ENCODE measurements around the gene CFAP126. TPM values are rescaled to one million over a fixed set of nuclear protein-coding genes. Genes with fewer than 3 reads are reported as not detected.
"Not testable (repeated sequence)": the region's sequence is repeated elsewhere in the genome, so short reads cannot be mapped to it uniquely, and the experiment has no call there.

CFAP126 gene
- polyA plus RNA-seq, 12 donors = 0.73 to 1.5 (median 1.3) TPM; not detected in 6

DNA sequence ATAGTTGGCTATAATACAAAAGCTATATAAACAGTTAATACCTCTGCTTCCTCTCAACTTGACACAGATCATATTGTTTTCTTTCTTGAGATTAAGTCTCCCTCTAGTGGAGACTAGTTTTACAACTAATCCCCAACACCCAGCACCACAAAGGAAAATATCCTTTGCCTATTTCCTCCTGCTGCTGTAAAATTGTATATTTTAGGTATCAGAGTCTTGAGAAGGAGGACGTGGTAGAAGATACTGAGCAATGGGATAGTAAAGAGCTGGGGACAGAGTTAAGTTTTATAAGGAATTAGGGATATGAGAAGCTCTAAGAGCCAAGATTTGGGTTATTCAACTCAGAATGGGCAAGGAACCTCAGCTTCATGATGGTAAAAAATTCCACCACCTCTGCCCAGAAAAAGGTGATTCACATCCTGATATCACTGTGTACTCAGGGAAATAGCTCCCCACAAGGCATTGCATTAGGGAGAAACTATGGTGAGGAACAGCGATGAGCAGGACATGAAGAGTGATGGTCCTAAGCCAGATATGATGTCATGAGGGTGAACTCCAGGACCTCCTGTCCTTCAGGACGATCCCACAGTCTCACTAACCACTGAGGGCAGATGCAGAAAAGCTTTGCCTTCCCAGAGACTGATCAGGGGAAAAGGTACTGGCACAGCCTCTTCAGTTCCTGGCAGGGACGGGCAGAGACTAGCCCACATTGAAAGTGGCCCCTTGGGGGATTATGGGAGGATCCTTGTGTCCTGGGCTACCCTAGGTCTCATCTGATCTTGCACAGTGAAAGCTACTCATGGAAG is 14.7 kb upstream of the CFAP126 start:
- peak; percentile 57 for DNase-seq

DNA sequence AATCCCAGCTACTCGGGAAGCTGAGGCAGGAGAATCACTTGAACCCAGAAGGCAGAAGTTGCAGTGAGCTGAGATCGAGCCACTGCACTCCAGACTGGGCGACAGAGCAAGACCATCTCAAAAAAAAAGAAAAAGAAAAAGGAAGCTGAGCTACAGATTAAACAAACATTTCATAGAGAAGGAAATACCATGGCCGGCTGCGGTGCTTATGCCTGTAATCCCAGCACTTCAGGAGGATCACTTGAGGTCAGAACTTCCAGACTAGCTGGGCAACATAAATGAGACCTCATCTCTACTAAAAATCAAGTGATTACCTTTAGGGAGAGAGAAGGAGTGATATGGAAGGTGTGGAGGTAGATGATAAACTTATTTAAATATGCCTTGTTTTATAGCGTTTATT is 14.0 kb upstream of the CFAP126 start:
- DNase-seq = no peak

DNA sequence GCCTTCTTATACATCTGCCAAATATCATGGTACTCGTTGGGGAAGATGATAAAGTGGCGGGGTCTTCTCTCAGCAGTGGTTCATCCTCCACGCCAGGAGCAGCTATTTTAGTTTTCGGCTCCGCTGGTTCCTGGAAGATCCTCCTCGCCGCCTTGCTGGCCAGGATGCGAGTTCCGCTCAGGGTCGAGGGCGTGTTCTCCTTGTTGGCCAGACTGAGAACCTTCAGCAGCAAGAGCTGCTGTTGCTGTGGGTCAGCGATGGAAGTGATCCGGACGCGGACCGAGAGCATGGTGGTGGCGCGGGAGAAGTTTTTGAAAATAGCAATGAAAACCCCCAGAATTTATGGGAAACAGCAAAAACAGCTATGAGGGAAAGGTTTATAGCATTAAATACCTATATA is 11.4 kb upstream of the CFAP126 start:
- DNase-seq = no peak

DNA sequence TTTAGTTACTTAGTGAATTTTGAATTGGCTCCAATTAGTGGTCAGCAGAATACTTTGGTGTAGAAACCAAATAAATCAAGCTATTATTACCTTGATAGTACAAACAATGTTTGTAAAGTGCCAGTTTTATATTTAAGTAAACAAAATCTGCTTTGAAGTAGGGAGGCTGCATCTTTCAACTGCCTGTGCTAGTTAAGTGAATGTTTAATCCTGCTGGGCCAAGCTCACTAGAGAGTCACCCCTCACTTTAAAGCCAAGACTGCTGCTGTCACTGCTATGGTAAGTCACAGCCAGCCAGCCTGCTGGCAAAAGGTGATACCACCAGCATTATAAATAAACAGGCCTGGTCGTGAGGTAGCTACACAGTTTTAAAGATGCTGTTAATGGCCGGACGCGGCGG is 10.3 kb upstream of the CFAP126 start:
- DNase-seq = no peak

DNA sequence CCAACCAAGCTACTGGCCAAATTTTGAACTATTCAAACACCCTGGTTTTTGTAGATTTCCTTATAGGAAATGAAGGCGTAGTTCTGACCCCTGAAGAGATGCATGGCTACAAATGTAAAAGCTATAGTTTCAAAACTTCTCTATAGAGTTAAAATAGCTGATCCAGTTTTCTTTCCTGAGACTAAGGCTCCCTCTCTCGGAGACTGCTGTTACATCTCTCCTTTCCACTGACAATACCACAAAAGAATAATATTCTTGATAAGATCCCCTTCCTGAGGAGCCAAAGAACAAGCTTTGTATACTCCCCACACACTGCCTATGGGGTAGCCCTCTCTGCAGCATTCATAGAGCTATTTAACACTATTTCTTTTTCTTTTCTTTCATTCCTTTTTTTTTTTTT is 6.7 kb upstream of the CFAP126 start:
- no peak for DNase-seq

DNA sequence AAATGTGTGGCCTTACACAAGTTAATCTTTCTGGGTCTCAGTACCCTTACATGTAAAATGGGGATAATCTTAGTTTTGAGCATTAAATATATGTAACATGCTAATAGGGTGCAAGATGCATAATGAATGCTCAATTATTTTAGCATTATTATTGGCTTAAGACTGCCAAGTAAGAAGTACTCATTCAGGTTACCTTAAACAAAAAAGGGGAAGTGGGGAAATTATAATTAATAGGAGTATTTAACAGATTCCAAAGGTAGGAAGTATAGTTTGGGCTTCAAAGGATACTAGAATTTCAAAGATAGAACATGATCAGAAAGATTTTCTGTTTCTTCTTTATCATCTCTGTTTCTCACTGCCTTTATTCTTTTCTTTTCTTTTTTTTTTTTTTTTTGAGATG is 5.8 kb upstream of the CFAP126 start:
- DNase-seq = no peak

DNA sequence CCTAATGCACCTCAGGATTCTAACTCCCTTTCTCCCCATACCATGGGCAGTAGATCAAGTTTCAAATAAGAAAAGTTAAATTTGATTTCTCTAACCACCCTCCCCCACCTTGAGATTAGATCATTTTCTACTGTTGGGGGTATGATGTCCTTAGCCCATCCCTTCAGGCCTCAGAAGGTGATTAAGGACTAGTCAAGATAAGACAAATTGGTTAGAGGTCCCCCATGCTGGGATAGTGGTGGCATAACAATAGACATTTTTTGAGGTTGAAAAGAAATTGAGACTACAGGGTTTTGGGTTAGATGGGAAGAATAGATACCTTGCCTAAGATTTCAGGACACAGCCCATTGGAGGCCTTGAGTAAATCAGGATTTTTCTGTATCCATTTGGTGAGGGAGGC is 2.5 kb downstream of the CFAP126 start:
- DNase-seq = no peak

DNA sequence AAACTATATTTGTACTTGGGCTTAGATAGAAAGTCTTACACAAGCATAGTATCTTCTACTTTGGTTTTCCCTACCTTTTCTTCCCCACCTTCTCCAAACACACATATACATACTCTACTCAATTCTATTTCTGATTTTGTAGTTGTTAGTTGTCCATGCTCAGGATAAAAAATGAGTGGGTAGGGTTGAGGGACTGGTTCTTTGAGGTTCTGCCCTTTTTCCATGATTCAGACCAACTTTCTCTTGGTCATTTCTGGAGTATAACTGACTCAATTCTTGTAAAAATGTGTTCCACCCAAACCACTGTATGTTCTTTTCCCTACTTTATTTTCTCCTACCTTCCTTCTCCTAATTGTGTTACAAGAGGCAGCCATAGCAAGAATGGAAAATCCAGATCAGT is 3.3 kb downstream of the CFAP126 start:
- no peak for DNase-seq

DNA sequence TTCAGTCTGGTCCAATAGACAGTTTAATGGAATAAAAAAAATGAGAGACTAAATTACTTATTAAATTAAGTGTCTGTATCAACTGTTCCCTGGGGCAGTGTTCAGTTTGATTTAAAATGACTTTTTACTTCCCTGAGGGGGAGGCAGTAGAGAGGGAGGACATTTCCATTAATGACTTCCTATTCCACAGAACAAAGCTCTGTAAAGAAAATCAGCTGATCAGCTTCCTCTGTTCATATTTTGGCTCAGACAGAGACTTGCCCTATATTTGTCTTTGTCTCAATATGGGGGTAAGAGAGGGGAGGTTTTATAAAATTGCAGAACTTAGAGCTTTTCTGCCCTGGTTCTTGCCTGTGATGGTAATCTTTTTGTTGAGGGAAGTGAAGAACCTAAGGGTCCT is 8.4 kb downstream of the CFAP126 start:
- no peak for DNase-seq

DNA sequence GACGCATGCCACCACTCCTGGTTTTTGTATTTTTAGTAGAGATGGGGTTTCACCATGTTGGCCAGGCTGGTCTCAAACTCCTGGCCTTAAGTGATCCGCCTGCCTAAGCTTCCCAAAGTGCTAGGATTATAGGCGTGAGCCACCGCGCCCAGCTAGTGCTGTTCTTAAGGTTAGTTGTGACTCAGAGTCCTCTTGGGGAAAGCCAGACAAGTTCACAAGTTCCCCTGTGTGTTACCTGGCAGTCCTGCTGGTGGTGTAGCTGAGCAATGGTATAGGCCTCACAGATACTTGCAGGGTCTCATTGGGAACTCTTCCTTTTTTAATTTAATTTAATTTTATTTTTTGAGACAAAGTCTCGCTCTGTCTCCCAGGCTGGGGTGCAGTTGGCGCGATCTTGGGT is 10.6 kb downstream of the CFAP126 start:
- no peak for DNase-seq

DNA sequence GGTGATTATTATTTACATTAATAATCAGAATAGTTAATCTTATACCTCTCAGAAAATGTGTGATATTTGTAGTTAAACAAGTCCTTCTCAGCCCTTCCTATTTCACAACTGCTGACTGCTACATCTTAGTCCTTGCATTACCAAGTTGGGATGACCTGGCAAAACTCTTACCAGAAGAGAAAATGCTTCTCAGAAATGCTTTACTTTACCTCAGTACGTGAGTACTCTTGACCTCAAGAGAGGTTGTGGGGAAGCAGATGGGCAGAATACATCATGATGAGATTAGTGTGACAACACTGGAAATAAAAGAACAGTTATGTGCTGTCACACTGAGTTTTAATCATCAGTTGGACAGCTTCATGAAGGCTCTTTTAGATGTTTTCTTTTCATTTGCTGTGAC is 16.2 kb downstream of the CFAP126 start:
- DNase-seq = no peak

DNA sequence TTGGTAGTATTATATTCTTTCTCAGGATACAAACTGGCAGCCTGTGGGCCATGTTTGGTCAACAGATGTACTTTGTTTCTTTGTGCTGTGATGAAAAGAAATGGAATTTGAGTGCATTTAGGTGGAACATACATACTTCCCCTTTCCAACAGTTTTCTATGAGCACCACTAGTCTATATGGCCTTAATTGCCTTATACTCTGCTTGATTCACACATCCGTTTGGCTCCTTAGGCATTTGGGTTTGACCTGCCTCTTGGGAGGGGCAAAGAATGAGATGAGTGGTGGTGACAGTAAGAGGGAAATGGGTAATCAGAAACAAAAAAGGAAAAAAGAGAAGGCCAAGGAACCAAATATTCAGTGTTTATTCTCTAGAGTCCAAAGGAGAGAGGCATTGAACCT is 17.0 kb downstream of the CFAP126 start:
- no peak for DNase-seq

DNA sequence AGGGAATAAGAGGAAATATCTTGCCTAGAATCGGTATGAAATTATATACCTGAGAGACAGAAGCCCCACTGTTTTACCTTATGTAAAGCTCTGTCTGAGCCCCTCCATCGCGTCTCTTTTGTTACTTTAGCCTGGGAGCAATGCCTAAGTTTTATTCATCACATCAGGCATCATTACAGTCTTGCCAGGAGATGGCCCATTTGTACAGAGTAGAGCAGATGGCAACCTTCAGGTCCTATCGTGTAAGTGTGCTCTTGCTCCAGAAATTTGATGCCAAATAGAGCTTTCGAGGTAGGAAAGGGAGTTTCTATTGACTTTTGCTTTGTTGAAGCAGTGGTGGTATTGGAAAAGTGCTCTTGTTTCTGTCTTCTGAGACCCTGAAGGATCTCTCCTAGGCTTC is 24.9 kb downstream of the CFAP126 start:
- DNase-seq = no peak

DNA sequence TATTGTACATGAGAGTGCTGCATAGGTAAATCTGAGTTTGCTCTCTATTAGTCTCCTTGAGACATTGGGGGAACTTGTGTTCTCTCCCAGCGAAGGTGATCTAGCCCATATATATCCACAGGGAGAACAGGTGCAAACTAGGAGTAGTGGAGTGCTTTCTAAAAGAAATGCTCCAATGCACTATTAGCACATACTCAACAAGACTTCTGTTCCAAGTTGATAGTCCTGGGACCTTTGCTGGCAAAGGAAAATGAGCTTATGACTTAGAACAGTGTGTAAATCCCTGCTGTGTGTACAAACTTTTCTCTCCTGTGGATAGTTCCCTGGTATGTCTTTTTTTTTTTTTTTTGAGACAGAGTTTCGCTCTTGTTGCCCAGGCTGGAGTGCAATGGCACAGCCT is 25.5 kb downstream of the CFAP126 start:
- DNase-seq = no peak

DNA sequence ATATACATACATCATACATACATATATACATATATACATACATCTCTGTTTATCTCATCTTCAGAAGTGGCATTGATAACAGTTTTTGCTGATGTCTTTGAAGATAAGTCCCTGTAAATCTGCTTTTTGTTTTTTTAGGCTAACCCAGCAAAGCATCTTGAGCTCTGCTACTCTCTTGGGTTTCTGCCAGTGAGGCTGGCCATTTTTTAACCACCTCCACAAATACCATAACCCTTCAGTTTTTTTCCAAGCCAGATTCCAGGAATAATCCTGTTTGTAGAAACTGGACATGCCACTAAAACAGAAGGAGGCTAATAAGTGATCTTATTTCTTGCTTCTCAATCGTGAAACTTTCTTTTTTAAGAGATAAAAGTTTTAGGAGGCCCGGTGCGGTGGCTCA is 31.9 kb downstream of the CFAP126 start:
- no peak for DNase-seq

DNA sequence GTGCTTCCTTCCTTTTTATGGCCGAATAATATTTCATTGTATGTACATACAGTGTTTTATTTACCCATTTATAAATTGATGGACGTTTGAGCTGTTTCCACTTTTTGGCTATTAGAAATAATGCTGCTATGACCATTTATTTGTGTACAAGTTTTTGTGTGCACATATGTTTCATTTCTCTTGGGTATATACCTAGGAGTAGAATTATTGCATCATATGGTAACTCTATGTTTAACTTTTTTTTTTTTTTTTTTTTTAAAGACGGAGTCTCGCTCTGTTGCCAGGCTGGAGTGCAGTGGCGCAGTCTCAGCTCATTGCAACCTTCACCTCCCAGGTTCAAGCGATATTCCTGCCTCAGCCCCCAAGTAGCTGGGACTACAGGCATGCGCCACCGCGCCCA is 34.5 kb downstream of the CFAP126 start:
- no peak for DNase-seq

DNA sequence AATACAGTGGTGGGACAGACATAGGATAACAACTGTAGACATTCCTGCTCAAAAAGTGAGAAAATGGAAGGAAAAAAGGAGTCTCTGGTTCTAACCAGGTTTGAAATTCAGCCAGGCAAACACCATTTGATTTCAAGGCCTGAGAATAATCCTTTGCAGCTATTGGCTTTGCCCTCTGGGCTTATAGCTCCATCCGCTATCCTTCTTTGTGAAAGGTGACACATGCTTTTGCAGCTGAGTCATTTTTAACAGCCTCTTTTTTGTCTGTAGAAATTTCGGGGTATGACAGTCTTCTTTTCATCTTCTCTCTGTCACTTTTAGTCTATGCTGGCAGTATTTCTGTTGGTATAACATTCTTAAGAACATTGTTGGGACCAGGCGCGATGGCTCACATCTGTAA is 37.3 kb downstream of the CFAP126 start:
- DNase-seq = no peak

DNA sequence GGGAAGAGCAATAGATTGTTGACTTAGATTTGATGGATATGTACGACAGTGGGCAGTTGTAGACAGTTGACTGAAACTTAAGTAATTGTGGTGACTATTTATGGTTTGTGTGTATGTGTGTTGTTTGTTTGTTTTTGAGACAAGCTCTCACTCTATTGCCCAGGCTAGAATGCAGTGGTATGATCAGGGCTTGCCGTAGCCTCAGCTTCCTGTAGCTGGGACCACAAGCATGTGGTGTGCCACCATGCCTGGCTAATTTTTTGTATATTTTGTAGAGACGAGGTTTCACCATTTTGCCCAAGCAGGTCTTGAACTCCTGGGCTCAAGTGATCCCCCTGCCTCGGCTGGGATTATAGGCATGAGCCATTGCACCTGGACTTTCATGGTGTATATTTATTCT is 43.7 kb downstream of the CFAP126 start:
- DNase-seq = no peak

DNA sequence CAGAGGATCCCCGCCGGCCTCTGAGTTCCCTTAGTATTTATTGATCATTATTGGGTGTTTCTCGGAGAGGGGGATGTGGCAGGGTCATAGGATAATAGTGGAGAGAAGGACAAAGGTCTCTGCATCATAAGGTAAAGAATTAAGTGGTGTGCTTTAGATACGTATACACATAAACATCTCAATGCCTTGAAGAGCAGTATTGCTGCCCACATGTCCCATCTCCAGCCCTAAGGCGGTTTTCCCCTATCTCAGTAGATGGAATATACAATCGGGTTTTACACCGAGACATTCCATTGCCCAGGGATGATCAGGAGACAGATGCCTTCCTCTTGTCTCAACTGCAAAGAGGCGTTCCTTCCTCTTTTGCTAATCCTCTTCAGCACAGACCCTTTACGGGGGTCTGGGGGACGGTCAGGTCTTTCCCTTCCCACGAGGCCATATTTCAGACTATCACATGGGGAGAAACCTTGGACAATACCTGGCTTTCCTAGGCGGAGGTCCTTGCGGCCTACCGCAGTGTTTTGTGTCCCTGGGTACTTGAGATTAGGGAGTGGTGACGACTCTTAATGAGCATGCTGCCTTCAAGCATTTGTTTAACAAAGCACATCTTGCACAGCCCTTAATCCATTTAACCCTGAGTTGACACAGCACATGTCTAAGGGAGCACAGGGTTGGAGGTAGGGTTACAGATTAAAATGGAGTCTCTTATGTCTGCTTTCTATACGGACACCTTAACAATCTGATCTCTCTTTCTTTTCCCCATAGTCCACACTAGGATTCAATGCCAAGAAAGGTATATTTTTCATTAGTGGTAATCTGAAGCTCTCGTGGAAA is 51.6 kb downstream of the CFAP126 start:
- not testable (repeated sequence) for DNase-seq
